Right cardiac atrium (tissue), 5 donors: ENCODE data around the gene TMEM45B. TPM values are rescaled to one million over a fixed set of nuclear protein-coding genes. Genes with fewer than 3 reads are reported as not detected.
"Not testable (repeated sequence)": the region's sequence is repeated elsewhere in the genome, so short reads cannot be mapped to it uniquely, and the experiment has no call there.

Source experiments
- ATAC-seq, 2 donors: fragments of 200-7000 bp; cut with Tn5 transposase; one replicate each; pipeline versions ENCODE4 v1.8.0 to v1.9.1; 2020; ENCODE audit warnings: moderate library complexity in 2 of 2, mild to moderate bottlenecking in 1 of 2
- DNase-seq, 3 donors: peaks; one replicate each; pipeline ENCODE4 v3.0.0-alpha.2; 2020
- H3K27ac ChIP-seq: one replicate; pipeline ENCODE4 v1.5.1; 2013; ENCODE audit warnings: mild to moderate bottlenecking, low read length, control low read depth, moderate library complexity
- H3K27me3 ChIP-seq: one replicate; pipeline ENCODE4 v1.6.1; 2013; ENCODE audit not compliant: control insufficient read depth, insufficient read depth
- H3K4me1 ChIP-seq: one replicate; pipeline ENCODE4 v1.6.1; 2013; ENCODE audit warnings: low read length; ENCODE audit not compliant: control insufficient read depth, insufficient read depth
- H3K4me3 ChIP-seq: one replicate; pipeline ENCODE4 v1.5.1; 2013; ENCODE audit warnings: low read length, control low read depth
- H3K9me3 ChIP-seq: one replicate; pipeline ENCODE4 v1.6.1; 2013; ENCODE audit warnings: low read length; ENCODE audit not compliant: control insufficient read depth
- WGBS: extraction: QIAGEN DNeasy Blood & Tissue Kit; methylation state at CpG from one replicate; pipeline ENCODE4 v1.1.7; 2013; 5-methylcytosine and 5-hydroxymethylcytosine counted together
- intact Hi-C, 4 donors: fragments of 100-400 bp; cut with DNase I; formaldehyde crosslinking; loops; one replicate each; pipeline versions ENCODE4 v1.11.0 to v1.14.0; 2022 to 2023
- polyA plus RNA-seq: library from polyadenylated mRNA; stranded (reverse); fragments of 200-250 nt; gene quantifications from one replicate; pipeline ENCODE4 v1.2.3, GENCODE V29; 2013
- total RNA-seq, 4 donors: library from RNA; stranded (reverse); fragmentation: NEBNext Ultra II Directional; extraction: Animal tissue kit (Norgen Biotek cat#: 25700); gene quantifications; one replicate each; pipeline ENCODE4 v1.2.1, GENCODE V29; 2021
- donor health status: healthy with polysubstance abuse.
- donor health status: DM: no; HTN: yes; CAD: no.
- donor health status: DM: no; HTN: no; CAD: no.
- donor health status: DM: no; HTN: yes; CAD: no; lungs with severe emphysema.
- donor health status: DM: yes; HTN: yes; CAD: no.

The TMEM45B gene
- total and polyA plus RNA-seq, 5 donors, result not detected

DNA sequence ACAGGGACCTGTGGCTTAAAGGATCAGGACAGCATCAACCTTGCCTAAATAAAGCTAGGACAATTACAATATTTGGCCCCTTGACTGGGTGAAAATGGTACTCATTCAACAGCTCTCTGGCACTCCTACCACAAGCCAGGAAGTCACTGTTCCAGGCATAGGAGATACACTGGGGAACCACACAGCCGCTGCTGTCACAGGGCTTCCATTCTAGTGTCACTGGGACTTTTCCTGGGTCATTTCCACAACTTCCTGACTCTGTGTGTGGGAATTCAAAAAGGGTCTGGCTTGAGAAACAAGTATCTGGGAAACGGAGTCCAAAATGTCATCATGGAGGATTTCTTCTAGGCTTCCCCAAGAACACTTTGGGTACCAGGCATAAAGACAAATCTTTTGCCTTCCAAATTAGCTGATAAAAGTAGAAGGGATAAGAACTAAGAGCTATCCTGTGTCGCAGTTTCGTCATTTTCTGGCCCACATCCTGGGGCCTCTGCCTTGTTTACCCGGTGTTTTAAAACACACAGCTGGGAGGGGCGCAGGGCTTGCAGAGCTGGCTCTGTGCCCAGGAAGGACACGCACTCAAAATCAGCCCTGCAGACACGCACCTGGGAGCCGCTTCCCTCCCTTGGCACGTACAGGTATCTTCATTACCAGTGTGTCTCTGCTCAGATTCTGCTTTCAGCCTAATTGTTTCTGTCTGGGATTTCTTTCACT is 38.0 kb downstream of the TMEM45B start:
- ATAC-seq (peak; percentile 55 to 59), DNase-seq (peak in 2 of 3 donors; percentile 40 to 75)
- WGBS, result 11% methylated on average over 10 of the region's 10 CpGs
- Histone ChIP-seq H3K27ac (no peak overlapping the region), H3K9me3 (no peaks in the 10 kb centered on the region), H3K4me1 (peaks cover 6% of the 10 kb centered on the region), H3K4me3 (no peak overlapping the region), H3K27me3 (no peaks in the 10 kb centered on the region)
- intact Hi-C loops, result no loop called here

DNA sequence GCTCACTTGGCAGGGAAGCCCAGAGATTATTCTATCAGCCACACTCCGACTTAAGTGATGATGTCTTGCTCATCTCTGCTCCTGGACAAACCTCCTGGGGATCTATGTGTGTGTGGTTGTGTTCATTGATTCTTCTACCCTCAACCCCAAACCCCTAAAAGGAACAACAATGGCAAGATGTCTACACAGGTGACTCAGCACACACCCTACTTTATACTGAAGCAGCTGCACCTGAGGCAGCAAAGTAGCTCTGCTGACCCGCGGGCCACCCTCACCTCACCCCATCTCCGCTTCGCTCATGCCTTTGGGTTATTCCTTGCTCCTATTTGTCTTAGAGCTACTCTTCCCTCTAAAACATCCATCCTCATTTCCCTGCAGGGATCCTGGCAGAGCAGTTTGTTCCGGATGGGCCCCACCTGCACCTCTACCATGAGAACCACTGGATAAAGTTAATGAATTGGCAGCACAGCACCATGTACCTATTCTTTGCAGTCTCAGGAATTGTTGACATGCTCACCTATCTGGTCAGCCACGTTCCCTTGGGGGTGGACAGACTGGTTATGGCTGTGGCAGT is 38.7 kb downstream of the TMEM45B start:
- H3K27me3 ChIP-seq, result no peaks in the 10 kb centered on the region
- intact Hi-C loops, result no loop called here
- H3K4me1 ChIP-seq, result peaks cover 6% of the 10 kb centered on the region
- WGBS, result 82% methylated on average over 7 of the region's 7 CpGs
- H3K4me3 ChIP-seq, result no peak overlapping the region
- no peak overlapping the region for H3K27ac ChIP-seq
- ATAC-seq (no peak), DNase-seq (no peak)
- H3K9me3 ChIP-seq, result no peaks in the 10 kb centered on the region

DNA sequence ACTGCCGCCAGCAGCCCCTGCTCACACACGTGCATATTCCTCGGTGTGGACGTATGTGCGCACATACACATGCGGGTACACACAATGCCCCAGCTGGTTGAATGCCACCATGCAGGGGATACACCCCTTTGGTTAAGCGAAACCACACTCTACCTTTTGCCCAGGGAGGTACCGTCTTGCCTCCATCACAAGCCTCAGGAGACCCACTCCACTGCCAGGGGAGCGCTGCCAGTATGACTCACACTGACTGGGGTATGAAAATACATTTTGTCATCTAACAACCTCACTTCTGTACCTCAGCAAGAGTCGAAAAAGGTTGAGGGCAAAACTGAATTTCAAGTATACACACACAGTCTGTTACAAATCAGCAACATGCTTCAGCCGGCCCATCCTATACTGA is 39.4 kb downstream of the TMEM45B start:
- ATAC-seq, result peak in 1 of 2 donors; percentile 19
- no peaks in the 10 kb centered on the region for H3K27me3 ChIP-seq
- H3K27ac ChIP-seq, result no peak overlapping the region
- intact Hi-C loops, result no loop called here
- H3K4me3 ChIP-seq, result no peak overlapping the region
- peaks cover 6% of the 10 kb centered on the region for H3K4me1 ChIP-seq
- WGBS, result 88% methylated on average over 11 of the region's 11 CpGs
- peak in 1 of 3 donors; percentile 65 for DNase-seq
- H3K9me3 ChIP-seq, result no peaks in the 10 kb centered on the region

DNA sequence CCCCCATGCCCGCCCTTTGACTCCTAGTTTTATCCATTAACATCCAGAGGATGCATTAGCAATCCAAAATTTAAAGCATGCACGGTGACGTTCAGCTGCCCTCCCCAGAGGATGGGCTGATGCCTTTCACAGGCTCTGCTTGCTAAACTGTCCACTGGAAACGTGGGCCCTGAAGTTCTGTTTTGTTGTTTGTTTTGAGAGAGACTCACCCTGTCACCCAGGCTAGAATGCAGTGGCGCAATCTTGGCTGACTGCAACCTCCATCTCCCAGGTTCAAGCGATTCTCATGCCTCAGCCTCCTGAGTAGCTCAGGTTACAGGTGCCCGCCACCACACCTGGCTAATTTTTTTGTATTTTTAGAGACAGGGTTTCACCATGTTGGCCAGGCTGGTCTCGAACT is 40.4 kb downstream of the TMEM45B start:
- DNase-seq, result no peak
- ATAC-seq, result no peak
- intact Hi-C loops, result no loop called here
- Histone ChIP-seq H3K9me3 (no peaks in the 10 kb centered on the region), H3K4me3 (no peak overlapping the region), H3K4me1 (peaks cover 6% of the 10 kb centered on the region), H3K27me3 (no peaks in the 10 kb centered on the region), H3K27ac (no peak overlapping the region)
- 89% methylated on average over 8 of the region's 8 CpGs for WGBS

DNA sequence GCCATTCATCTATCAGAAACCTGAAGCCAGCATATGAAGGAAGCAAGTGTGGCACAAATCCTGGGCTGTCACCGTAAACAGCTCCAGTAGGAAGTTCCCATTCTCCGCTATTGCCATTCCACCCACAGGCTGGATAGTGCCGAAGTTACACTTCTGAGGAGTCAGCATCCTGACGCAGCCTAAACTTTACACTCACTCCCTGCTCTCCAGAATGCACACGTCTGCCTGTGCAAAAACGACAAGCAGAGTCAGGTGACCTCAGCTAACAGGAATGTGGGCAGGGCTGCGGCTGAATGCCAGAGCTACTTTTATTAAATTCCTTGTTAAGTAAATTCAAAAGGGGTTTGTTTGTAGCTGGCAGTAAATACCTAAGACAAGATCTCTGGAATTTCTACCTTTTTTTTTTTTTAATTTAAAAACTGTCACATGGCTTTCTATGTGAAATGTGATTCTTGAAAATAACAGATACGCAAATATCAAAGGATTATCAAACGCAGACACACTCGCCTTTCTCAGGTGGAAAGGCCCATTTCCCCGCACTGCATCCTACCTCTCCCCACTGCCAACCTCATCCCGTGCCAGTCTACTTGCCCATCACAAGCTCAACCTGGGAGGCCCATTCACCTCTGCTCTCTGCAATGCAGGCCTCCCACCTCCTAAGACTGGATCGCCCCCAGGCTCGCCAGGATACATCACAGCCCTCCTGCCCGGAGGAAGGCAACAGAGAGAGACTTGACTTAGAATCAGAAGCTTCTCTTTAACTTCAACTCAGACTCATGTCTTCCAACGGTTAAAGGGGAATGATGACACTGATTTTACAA is 46.3 kb downstream of the TMEM45B start:
- ATAC-seq (peak; percentile 80 to 83), DNase-seq (peak in 2 of 3 donors; percentile 39 to 78)
- Histone ChIP-seq H3K27ac (no peak overlapping the region), H3K9me3 (no peaks in the 10 kb centered on the region), H3K27me3 (no peaks in the 10 kb centered on the region), H3K4me1 (peaks cover 2% of the 10 kb centered on the region), H3K4me3 (no peak overlapping the region)
- 58% methylated on average over 16 of the region's 16 CpGs for WGBS
- intact Hi-C loops, result no loop called here

DNA sequence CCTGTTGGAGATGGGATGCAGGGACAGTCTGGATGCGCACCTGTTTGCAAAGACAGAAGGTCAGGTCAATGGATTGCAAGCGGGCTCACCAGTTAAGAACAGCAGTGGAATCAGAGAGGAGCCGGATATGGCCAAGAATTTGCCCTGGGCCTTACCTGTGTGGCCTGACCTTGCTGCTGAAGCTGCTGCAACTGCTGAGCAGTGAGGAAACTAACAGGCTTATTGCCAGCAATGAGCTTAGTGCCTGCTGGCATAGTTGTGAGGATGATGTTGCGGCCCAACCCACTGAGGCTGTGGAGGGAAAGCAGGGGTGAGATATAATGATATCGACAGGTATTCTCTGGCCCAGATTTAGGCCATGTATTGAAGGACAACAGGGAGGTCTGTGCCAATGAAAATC is 49.2 kb downstream of the TMEM45B start:
- Histone ChIP-seq H3K4me1 (peaks cover 2% of the 10 kb centered on the region), H3K27me3 (no peaks in the 10 kb centered on the region), H3K9me3 (no peaks in the 10 kb centered on the region), H3K27ac (no peak overlapping the region), H3K4me3 (no peak overlapping the region)
- intact Hi-C loops, result no loop called here
- ATAC-seq (no peak), DNase-seq (no peak)
- 98% methylated on average over 5 of the region's 5 CpGs for WGBS

DNA sequence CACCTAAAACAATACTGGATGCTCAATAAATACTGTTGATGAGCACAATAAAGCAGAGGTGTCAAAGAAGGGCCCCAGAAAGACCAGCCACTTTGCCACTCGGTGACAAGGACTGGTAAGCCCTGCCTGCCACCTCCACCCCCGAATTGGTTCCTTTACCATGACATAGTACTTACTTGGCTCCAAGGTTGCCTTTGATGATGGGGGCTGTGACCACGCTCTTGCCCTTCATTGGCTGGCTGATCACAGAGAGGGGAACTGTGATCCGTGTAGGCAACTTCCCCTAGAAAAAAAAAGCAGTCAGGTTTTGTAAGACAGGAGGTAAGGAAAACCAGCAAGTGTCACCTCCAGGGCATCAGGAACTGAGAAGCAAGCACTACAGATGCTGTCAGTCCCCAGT is 50.1 kb downstream of the TMEM45B start:
- ATAC-seq (no peak), DNase-seq (no peak)
- intact Hi-C loops, result no loop called here
- Histone ChIP-seq H3K27ac (no peak overlapping the region), H3K9me3 (no peaks in the 10 kb centered on the region), H3K27me3 (no peaks in the 10 kb centered on the region), H3K4me1 (peaks cover 2% of the 10 kb centered on the region), H3K4me3 (no peak overlapping the region)
- WGBS, result 87% methylated on average over 4 of the region's 4 CpGs

DNA sequence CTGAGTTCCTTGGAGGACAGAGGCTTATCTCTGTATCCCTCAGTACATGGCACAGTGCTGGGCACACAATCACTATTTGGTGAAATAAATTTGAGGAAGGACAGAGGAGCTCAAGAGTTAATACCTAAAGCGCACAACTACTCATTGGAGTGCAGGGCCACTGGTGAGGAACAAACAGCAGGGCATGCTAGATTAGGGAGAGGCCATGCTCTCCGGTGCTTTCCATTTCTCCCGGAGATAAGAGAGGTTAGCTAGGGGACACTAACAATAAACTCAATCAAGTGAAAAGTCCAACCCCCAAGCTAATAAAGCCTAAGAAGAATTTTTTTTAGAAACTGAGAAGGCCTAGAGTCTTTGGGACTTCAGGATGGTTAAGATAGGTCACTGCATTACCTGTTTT is 50.7 kb downstream of the TMEM45B start:
- 60% methylated on average over 3 of the region's 3 CpGs for WGBS
- DNase-seq, result no peak
- Histone ChIP-seq H3K9me3 (no peaks in the 10 kb centered on the region), H3K27me3 (no peaks in the 10 kb centered on the region), H3K4me3 (no peak overlapping the region), H3K27ac (no peak overlapping the region), H3K4me1 (peaks cover 2% of the 10 kb centered on the region)
- intact Hi-C loops, result no loop called here
- peak in 1 of 2 donors; percentile 32 for ATAC-seq

DNA sequence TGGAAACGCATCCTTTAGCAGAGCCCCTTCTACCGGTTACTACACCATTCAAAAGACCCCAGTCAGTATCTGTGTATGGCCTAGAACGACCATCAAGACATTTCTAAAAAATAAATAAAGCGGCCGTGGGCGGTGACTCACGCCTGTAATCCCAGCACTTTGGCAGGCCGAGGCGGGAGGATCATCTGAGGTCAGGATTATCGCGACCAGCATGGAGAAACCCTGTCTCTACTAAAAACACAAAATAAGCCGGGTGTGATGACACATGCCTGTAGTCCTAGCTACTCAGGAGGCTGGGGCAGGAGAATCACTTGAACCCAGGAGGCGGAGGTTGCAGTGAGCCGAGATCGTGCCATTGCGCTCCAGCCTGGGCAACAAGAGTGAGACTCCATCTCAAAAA is 53.0 kb downstream of the TMEM45B start:
- H3K9me3 ChIP-seq, DNase-seq, H3K27me3 ChIP-seq, intact Hi-C loops, ATAC-seq, H3K4me1 ChIP-seq, H3K4me3 ChIP-seq, H3K27ac ChIP-seq: not testable (repeated sequence)
- WGBS, result 93% methylated on average over 16 of the region's 16 CpGs

DNA sequence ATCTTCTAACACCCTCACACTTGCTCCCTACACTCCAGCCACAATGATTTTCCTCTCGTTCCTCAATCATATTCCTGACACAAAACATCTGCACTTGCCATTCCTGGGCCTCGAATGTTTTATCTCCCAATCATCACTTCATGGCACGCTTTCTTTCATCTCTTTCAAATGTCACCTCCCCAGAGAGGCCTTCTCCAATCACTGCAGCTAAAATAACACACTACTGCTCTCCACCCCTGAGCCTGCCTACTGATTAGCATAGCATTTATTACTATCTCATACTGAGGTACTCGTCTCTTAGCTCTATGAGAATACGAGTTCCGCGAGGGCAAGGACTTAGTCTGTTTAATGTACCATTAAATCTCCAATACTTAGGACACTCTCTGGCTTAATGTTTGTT is 56.3 kb downstream of the TMEM45B start:
- H3K27ac ChIP-seq, result no peak overlapping the region
- no peak for DNase-seq
- no peaks in the 10 kb centered on the region for H3K9me3 ChIP-seq
- H3K4me1 ChIP-seq, result no peaks in the 10 kb centered on the region
- H3K4me3 ChIP-seq, result no peak overlapping the region
- H3K27me3 ChIP-seq, result no peaks in the 10 kb centered on the region
- intact Hi-C loops, result no loop called here
- ATAC-seq, result peak in 1 of 2 donors; percentile 40
- WGBS, result 58% methylated on average over 7 of the region's 7 CpGs

DNA sequence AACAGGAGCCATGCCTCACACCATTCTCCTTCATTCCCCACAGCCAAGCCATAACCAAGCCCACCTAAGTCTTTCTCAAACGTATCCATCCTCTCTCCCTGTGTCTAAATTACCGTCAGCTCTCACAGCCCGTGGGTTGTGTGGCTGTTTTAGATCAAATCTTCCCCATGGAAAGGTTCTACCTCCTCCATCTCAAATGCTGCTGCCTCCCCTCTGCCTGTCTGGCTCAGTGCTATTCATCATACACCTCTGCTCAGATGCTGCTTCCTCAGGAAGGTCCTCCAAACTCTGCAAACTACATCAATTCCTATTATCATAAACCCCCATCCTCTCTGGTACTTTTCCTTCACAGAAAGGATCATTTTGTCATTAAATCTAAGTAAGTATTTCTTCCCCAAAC is 64.7 kb downstream of the TMEM45B start:
- 96% methylated on average over 3 of the region's 3 CpGs for WGBS
- intact Hi-C loops, result no loop called here
- H3K27ac ChIP-seq, result no peak overlapping the region
- no peaks in the 10 kb centered on the region for H3K9me3 ChIP-seq
- no peak overlapping the region for H3K4me3 ChIP-seq
- H3K4me1 ChIP-seq, result no peaks in the 10 kb centered on the region
- no peak for ATAC-seq
- no peak for DNase-seq
- H3K27me3 ChIP-seq, result no peaks in the 10 kb centered on the region
